CD4-positive, alpha-beta T cell (primary cell): ENCODE data around the gene CHKB. TPM values are rescaled to one million over a fixed set of nuclear protein-coding genes. Genes with fewer than 3 reads are reported as not detected.

Experiments used
- ATAC-seq: fragments of 200-7000 bp; cut with Tn5 transposase; one replicate; pipeline ENCODE4 v1.10.0; 2022; ENCODE audit warnings: mild to moderate bottlenecking; ENCODE audit not compliant: poor library complexity
- CTCF ChIA-PET: fragments of 350-600 bp; sonication (Branson Sonifier 250); formaldehyde crosslinking; loops from one replicate; lab custom pipeline; 2021; ENCODE audit warnings: antibody characterized with exemption, inconsistent platforms; lab: Charles Lee
- POLR2A ChIA-PET: fragments of 350-600 bp; sonication (Branson Sonifier 250); formaldehyde crosslinking; loops from one replicate; lab custom pipeline; 2021; ENCODE audit warnings: antibody characterized with exemption, inconsistent platforms; lab: Charles Lee
- DNase-seq, 14 experiments: peaks; one replicate each; pipeline ENCODE4 v3.0.0-alpha.2; 2013 to 2020; ENCODE audit warnings: mixed read lengths in 2 of 14
- H3K27ac ChIP-seq, 2 donors: one replicate each; pipeline versions ENCODE4 v1.5.1 to v1.7.0; 2013; ENCODE audit warnings: low read length in 2 of 2, low read depth in 1 of 2, mild to moderate bottlenecking in 1 of 2
- H3K27me3 ChIP-seq, 2 experiments: 1 replicate in 1 of 2; 2 replicates in 1 of 2; pipeline versions ENCODE4 v1.6.1 to v1.7.0; 2013; ENCODE audit warnings: low read length in 2 of 2, control low read depth in 1 of 2, mild to moderate bottlenecking in 1 of 2, moderate library complexity in 1 of 2; ENCODE audit not compliant: insufficient read depth in 2 of 2, control insufficient read depth in 1 of 2
- H3K36me3 ChIP-seq: one replicate; pipeline ENCODE4 v1.6.1; 2013; ENCODE audit warnings: low read length, control low read depth; ENCODE audit not compliant: insufficient read depth
- H3K4me1 ChIP-seq: one replicate; pipeline ENCODE4 v1.6.1; 2013; ENCODE audit warnings: low read length, control low read depth; ENCODE audit not compliant: insufficient read depth
- H3K4me3 ChIP-seq: one replicate; pipeline ENCODE4 v1.5.1; 2013; ENCODE audit warnings: mild to moderate bottlenecking, low read length, moderate library complexity
- H3K9me3 ChIP-seq, 2 experiments: 1 replicate in 1 of 2; 2 replicates in 1 of 2; pipeline versions ENCODE4 v1.6.1 to v1.7.0; 2013; ENCODE audit warnings: low read length in 2 of 2, mild to moderate bottlenecking in 2 of 2, control low read depth in 1 of 2, moderate library complexity in 1 of 2; ENCODE audit not compliant: control insufficient read depth in 1 of 2, insufficient read depth in 1 of 2
- H3K27ac Mint-ChIP-seq: one replicate; pipeline ENCODE4 v1.8.0; 2020; ENCODE audit warnings: mixed read lengths
- H3K27me3 Mint-ChIP-seq: one replicate; pipeline ENCODE4 v1.8.0; 2021; ENCODE audit warnings: mixed read lengths
- H3K36me3 Mint-ChIP-seq: one replicate; pipeline ENCODE4 v1.8.0; 2021; ENCODE audit warnings: low read depth, mixed read lengths
- H3K4me1 Mint-ChIP-seq: one replicate; pipeline ENCODE4 v1.8.0; 2021; ENCODE audit warnings: low read depth, mixed read lengths
- H3K4me3 Mint-ChIP-seq: one replicate; pipeline ENCODE4 v1.8.0; 2020; ENCODE audit warnings: mild to moderate bottlenecking, mixed read lengths
- H3K9me3 Mint-ChIP-seq: one replicate; pipeline ENCODE4 v1.8.0; 2020; ENCODE audit warnings: mixed read lengths
- CTCF ChIP-seq: fragments of 200-600 bp; IDR thresholded peaks from one replicate; pipeline ENCODE4 v1.8.0; 2022; ENCODE audit warnings: antibody characterized with exemption, mild to moderate bottlenecking
- intact Hi-C, 2 experiments: fragments of 100-400 bp; cut with DNase I in 1 of 2; cut with micrococcal nuclease in 1 of 2; formaldehyde crosslinking; loops; one replicate each; pipeline versions ENCODE4 v1.15.1 to v1.9.0; 2023 to 2025; cut with DNase I, micrococcal nuclease
- total RNA-seq, 174 experiments: library from RNA in 2 of 174; stranded (reverse) in 2 of 174; gene quantifications; one replicate each; pipeline ENCODE4 v1.2.3 and lab custom pipeline; 2021 to 2026

The CHKB gene
- total RNA-seq, 2 experiments from 2014 or later = 152 to 156 TPM

GRCh38 chr22:50602338-50602700, 19.7 kb upstream of the CHKB start:
- intact Hi-C loops = no loop called here
- ChIA-PET POLR2A (interaction anchor here (1.6 kb wide), 1 partner anchor 77 kb away, joined by 3 read pairs; the partner anchor contains the start of gene SCO2), CTCF (no interaction called here)
- Histone ChIP-seq H3K4me3 (no peak overlapping the region), H3K27me3 (peaks cover 51 to 75% of the 10 kb centered on the region in 2 experiments), H3K9me3 (peaks cover 0 to 26% of the 10 kb centered on the region in 2 experiments), H3K36me3 (no peaks in the 10 kb centered on the region), H3K27ac (no peak overlapping the region), H3K4me1 (peaks cover 7% of the 10 kb centered on the region)
- Mint-ChIP-seq H3K27ac (no peak overlapping the region), H3K27me3 (peaks cover 43% of the 10 kb centered on the region), H3K4me1 (peaks cover 12% of the 10 kb centered on the region), H3K36me3 (peaks cover 4% of the 10 kb centered on the region), H3K9me3 (no peaks in the 10 kb centered on the region), H3K4me3 (peak overlapping the region; percentile 79)
- DNase-seq (no peak), ATAC-seq (no peak)
- TF ChIP-seq CTCF = no peak

GRCh38 chr22:50601669-50602337, 19.2 kb upstream of the CHKB start:
- TF ChIP-seq CTCF = no peak
- peaks cover 7% of the 10 kb centered on the region for H3K4me1 ChIP-seq
- no peak overlapping the region for H3K4me3 ChIP-seq
- H3K9me3 ChIP-seq = peaks cover 0 to 26% of the 10 kb centered on the region in 2 experiments
- no peak overlapping the region for H3K27ac ChIP-seq
- peaks cover 46 to 71% of the 10 kb centered on the region in 2 experiments for H3K27me3 ChIP-seq
- ChIA-PET CTCF (no interaction called here), POLR2A (interaction anchor here (0.8 to 1.6 kb wide), 2 partner anchors 19 to 76 kb away, joined by 3 read pairs; partner anchors contain the start of gene SCO2)
- Mint-ChIP-seq H3K27me3 (peaks cover 45% of the 10 kb centered on the region), H3K27ac (no peak overlapping the region), H3K4me1 (peaks cover 15% of the 10 kb centered on the region), H3K36me3 (peaks cover 6% of the 10 kb centered on the region), H3K4me3 (peak overlapping the region; percentile 79), H3K9me3 (no peaks in the 10 kb centered on the region)
- DNase-seq (no peak), ATAC-seq (no peak)
- no peaks in the 10 kb centered on the region for H3K36me3 ChIP-seq
- intact Hi-C loops = no loop called here

- POLR2A ChIA-PET = interaction anchor here (0.8 to 1.6 kb wide), 2 partner anchors 20 to 76 kb away, joined by 3 read pairs; partner anchors contain the start of gene SCO2
- peak in 2 of 14 experiments; percentile 20 to 29 for DNase-seq
- intact Hi-C loops = loop anchor here in 1 of 2 experiments (1.0 kb wide), 1 partner anchor 19 kb away; no protein-coding TSS in a partner anchor
- Mint-ChIP-seq H3K4me1 (peaks cover 15% of the 10 kb centered on the region), H3K4me3 (peak overlapping the region; percentile 79), H3K27ac (no peak overlapping the region), H3K9me3 (no peaks in the 10 kb centered on the region), H3K36me3 (peaks cover 11% of the 10 kb centered on the region), H3K27me3 (peaks cover 44% of the 10 kb centered on the region)
- no peak overlapping the region for H3K27ac ChIP-seq
- CTCF ChIA-PET = no interaction called here
- no peak for ATAC-seq
- peaks cover 45 to 64% of the 10 kb centered on the region in 2 experiments for H3K27me3 ChIP-seq
- H3K9me3 ChIP-seq = peaks cover 0 to 26% of the 10 kb centered on the region in 2 experiments
- H3K4me1 ChIP-seq = peaks cover 7% of the 10 kb centered on the region
- H3K4me3 ChIP-seq = no peak overlapping the region
- no peak for TF ChIP-seq CTCF
- H3K36me3 ChIP-seq = no peaks in the 10 kb centered on the region
Measured at GRCh38 chr22:50600967-50601668, 18.5 kb upstream of the CHKB start.
